GM23338 (cell line): Measurements from ENCODE around the gene EXOSC7.

ENCODE experiments used
- CREB1 ChIP-seq: fragments of 250-450 bp; sonication (Bioruptor Pico); IDR thresholded peaks from 2 replicates; pipeline ENCODE4 v1.5.0; 2020; ENCODE audit warnings: low read depth, mild to moderate bottlenecking, moderate library complexity
- ETS1 ChIP-seq: IDR thresholded peaks from 2 replicates; pipeline ENCODE4 v1.6.1; 2016; ENCODE audit warnings: antibody characterized with exemption
- EZH2 ChIP-seq: fragments of 200-600 bp; sonication (generic); IDR thresholded peaks from one replicate; pipeline ENCODE4 v1.8.0; 2017; ENCODE audit warnings: antibody characterized with exemption, mild to moderate bottlenecking, low read depth; ENCODE audit not compliant: unreplicated experiment
- EZH2phosphoT487 ChIP-seq: fragments of 200-600 bp; sonication (generic); IDR thresholded peaks from one replicate; pipeline ENCODE4 v1.8.1; 2018; ENCODE audit warnings: antibody characterized with exemption; ENCODE audit not compliant: unreplicated experiment
- JUNB ChIP-seq: IDR thresholded peaks from one replicate; pipeline ENCODE4 v1.6.1; 2016; ENCODE audit warnings: antibody characterized with exemption; ENCODE audit not compliant: unreplicated experiment
- NANOG ChIP-seq: IDR thresholded peaks from 2 replicates; pipeline ENCODE4 v1.6.1; 2016; ENCODE audit warnings: antibody characterized with exemption, borderline replicate concordance
- POLR2AphosphoS5 ChIP-seq: IDR thresholded peaks from 2 replicates; pipeline ENCODE4 v1.6.1; 2016; ENCODE audit warnings: antibody characterized with exemption, low read depth
- STAT1 ChIP-seq: IDR thresholded peaks from one replicate; pipeline ENCODE4 v1.6.1; 2016; ENCODE audit warnings: antibody characterized with exemption; ENCODE audit not compliant: unreplicated experiment
- ZNF114 ChIP-seq: fragments of 250-450 bp; sonication (Bioruptor Pico); IDR thresholded peaks from 2 replicates; pipeline ENCODE4 v1.5.0; 2020; ENCODE audit warnings: mild to moderate bottlenecking, moderate library complexity
- ZNF331 ChIP-seq: fragments of 250-450 bp; sonication (Bioruptor Pico); IDR thresholded peaks from 2 replicates; pipeline ENCODE4 v1.5.0; 2020; ENCODE audit warnings: low read depth, mild to moderate bottlenecking, moderate library complexity
- ZNF462 ChIP-seq: fragments of 250-450 bp; sonication (Bioruptor Pico); IDR thresholded peaks from 2 replicates; pipeline ENCODE4 v1.5.0; 2020; ENCODE audit warnings: mild to moderate bottlenecking, moderate library complexity
- TF ChIP-seq, protein P1 (sequence below), 2 experiments: fragments of 200-600 bp in 1 of 2; sonication (generic) in 1 of 2; conservative IDR thresholded peaks; 2 replicates each; pipeline versions ENCODE4 v1.5.1 to v1.6.1; 2016 to 2017; ENCODE audit warnings: antibody characterized with exemption in 2 of 2, low read depth in 2 of 2, mild to moderate bottlenecking in 2 of 2, moderate library complexity in 1 of 2
- TF ChIP-seq, protein P2 (sequence below): IDR thresholded peaks from one replicate; pipeline ENCODE4 v1.6.1; 2018; ENCODE audit warnings: antibody characterized with exemption; ENCODE audit not compliant: unreplicated experiment

- TF ChIP-seq, protein P1, sequence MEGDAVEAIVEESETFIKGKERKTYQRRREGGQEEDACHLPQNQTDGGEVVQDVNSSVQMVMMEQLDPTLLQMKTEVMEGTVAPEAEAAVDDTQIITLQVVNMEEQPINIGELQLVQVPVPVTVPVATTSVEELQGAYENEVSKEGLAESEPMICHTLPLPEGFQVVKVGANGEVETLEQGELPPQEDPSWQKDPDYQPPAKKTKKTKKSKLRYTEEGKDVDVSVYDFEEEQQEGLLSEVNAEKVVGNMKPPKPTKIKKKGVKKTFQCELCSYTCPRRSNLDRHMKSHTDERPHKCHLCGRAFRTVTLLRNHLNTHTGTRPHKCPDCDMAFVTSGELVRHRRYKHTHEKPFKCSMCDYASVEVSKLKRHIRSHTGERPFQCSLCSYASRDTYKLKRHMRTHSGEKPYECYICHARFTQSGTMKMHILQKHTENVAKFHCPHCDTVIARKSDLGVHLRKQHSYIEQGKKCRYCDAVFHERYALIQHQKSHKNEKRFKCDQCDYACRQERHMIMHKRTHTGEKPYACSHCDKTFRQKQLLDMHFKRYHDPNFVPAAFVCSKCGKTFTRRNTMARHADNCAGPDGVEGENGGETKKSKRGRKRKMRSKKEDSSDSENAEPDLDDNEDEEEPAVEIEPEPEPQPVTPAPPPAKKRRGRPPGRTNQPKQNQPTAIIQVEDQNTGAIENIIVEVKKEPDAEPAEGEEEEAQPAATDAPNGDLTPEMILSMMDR (conservative IDR thresholded peaks at IDR 0.05; ENCODE audit: low read depth in 2 of 2) = no peak
- TF ChIP-seq EZH2 (no peak), POLR2AphosphoS5 (no peak), NANOG (no peak), EZH2phosphoT487 (no peak), JUNB (no peak), ZNF462 (CRISPR knock-in tag) (no peak), ZNF114 (CRISPR knock-in tag) (no peak), CREB1 (CRISPR knock-in tag) (no peak), ZNF331 (CRISPR knock-in tag) (no peak), STAT1 (no peak), ETS1 (no peak)
- TF ChIP-seq, protein P2, sequence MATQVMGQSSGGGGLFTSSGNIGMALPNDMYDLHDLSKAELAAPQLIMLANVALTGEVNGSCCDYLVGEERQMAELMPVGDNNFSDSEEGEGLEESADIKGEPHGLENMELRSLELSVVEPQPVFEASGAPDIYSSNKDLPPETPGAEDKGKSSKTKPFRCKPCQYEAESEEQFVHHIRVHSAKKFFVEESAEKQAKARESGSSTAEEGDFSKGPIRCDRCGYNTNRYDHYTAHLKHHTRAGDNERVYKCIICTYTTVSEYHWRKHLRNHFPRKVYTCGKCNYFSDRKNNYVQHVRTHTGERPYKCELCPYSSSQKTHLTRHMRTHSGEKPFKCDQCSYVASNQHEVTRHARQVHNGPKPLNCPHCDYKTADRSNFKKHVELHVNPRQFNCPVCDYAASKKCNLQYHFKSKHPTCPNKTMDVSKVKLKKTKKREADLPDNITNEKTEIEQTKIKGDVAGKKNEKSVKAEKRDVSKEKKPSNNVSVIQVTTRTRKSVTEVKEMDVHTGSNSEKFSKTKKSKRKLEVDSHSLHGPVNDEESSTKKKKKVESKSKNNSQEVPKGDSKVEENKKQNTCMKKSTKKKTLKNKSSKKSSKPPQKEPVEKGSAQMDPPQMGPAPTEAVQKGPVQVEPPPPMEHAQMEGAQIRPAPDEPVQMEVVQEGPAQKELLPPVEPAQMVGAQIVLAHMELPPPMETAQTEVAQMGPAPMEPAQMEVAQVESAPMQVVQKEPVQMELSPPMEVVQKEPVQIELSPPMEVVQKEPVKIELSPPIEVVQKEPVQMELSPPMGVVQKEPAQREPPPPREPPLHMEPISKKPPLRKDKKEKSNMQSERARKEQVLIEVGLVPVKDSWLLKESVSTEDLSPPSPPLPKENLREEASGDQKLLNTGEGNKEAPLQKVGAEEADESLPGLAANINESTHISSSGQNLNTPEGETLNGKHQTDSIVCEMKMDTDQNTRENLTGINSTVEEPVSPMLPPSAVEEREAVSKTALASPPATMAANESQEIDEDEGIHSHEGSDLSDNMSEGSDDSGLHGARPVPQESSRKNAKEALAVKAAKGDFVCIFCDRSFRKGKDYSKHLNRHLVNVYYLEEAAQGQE = no peak
Measured at GRCh38 chr3:45055032-45055410, 79.0 kb downstream of the EXOSC7 start.
